ENCODE measurements around the gene MYO5B.

Gene MYO5B

DNA sequence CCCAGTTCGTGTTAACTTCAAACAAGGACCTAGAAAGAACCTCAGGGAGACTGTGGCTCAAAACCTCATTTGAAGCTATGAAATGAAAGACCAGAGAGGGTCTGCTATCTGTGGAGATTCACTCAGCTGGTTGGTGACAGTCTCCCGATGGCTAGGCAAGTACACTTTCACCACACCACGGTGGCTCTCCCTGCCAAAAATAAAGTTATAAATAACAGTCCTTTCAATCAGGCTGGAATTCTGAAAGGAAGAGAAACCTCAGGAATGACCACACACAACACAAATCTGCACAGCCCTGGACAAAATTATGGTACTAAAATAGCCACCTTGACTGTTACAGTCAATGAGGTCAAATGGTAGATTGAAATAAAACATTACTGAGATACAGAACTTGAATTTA is 221.4 kb downstream of the MYO5B start:
- no peak for DNase-seq (ENCODE audit: low read depth in 2 of 2, low spot score in 1 of 2)

GRCh38 chr18:49972535-49972934 is 222.4 kb downstream of the MYO5B start:
- DNase-seq (ENCODE audit: low read depth in 2 of 2, low spot score in 1 of 2) = no peak

DNA sequence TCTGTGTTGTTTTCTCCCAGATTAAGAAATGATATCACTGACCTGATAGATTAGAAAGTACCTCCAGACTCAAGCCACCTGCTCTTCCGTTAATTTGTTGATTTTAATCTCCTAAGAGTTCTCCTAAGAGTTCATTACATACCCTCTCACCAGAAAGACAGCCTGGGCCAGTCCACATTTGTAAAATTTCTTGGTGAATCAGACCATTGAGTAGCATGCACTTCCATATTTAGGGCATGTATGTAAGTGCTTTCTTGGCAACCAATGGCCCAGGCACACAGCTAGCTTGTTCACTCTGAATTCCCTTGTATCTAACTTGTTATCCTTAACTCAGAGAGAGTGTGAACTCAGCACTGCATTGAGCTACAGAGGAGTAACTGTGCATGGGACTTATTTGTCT is 223.5 kb downstream of the MYO5B start:
- DNase-seq (ENCODE audit: low read depth in 2 of 2, low spot score in 1 of 2) = no peak

- no peak for DNase-seq (ENCODE audit: low read depth in 2 of 2, low spot score in 1 of 2)
Observed at GRCh38 chr18:49970319-49970718, 224.6 kb downstream of the MYO5B start.

- DNase-seq (ENCODE audit: low read depth in 2 of 2, low spot score in 1 of 2) = no peak
Observed at GRCh38 chr18:49968644-49969309, 226.2 kb downstream of the MYO5B start.

GRCh38 chr18:49967636-49968313 is 227.2 kb downstream of the MYO5B start:
- no peak for DNase-seq (ENCODE audit: low read depth in 2 of 2, low spot score in 1 of 2)

- DNase-seq (ENCODE audit: low read depth in 2 of 2, low spot score in 1 of 2) = no peak
Observed at GRCh38 chr18:49967171-49967570, 227.8 kb downstream of the MYO5B start.

- no peak for DNase-seq (ENCODE audit: low read depth in 2 of 2, low spot score in 1 of 2)
Observed at GRCh38 chr18:49966090-49966489, 228.9 kb downstream of the MYO5B start.

GRCh38 chr18:49963217-49963616 is 231.7 kb downstream of the MYO5B start:
- no peak for DNase-seq (ENCODE audit: low read depth in 2 of 2, low spot score in 1 of 2)

DNA sequence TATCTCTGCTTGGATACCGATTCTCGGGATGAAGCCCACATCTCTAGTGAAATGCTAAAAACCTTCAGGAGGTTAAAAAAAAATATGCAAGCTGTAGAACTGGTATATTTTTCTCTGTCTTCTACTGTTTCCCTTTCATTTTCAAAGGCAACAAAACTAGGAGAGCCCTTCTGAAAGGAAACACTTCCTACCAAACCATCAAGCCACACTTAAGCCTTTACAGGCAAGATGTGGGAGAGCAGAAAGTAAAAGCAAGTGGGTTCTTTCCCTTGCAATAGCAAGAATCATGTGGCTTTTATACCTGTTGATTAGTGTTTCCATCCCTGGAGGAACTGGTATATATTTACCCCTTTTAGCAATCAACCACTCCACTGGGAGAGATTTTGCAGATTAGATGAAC is 233.7 kb downstream of the MYO5B start:
- no peak for DNase-seq (ENCODE audit: low read depth in 2 of 2, low spot score in 1 of 2)

DNA sequence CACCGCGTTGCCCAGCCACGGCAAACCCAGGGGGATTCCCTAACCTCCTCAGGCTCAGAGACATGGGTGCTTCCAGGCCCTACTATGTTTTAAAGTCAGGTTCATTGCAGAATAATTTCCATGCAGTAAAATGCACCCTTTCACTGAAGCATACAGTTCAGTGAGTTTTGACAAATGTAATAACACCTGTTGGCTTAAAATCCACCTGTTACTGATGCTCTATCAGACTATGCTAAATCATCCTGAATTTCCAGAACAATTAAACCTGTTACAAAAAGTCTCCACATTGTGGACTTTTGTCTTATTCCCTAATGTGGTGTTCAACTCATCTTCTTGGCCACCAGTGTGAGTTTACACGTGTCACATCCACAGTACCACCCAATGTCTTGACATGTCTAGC is 234.6 kb downstream of the MYO5B start:
- no peak for DNase-seq (ENCODE audit: low read depth in 2 of 2, low spot score in 1 of 2)

DNA sequence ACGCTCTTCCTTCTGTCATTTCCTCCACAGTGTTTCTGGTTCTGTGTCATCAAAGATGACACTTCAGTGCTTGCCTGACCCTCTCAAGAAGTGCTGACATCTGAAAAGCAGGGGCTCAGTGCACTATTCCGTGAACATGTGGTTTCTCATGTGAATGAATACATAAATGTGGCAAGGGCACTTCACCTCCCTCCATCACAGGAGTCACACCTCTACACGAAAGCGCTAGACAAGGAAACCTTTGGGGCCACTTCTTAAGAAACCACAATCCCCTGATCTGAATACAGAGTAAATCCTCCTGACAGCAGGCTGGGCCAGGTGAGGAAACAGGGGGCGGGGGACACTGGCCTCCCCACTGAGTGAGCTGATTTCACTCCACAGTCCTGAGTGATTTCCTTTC is 235.8 kb downstream of the MYO5B start:
- DNase-seq (ENCODE audit: low read depth in 2 of 2, low spot score in 1 of 2) = no peak

DNA sequence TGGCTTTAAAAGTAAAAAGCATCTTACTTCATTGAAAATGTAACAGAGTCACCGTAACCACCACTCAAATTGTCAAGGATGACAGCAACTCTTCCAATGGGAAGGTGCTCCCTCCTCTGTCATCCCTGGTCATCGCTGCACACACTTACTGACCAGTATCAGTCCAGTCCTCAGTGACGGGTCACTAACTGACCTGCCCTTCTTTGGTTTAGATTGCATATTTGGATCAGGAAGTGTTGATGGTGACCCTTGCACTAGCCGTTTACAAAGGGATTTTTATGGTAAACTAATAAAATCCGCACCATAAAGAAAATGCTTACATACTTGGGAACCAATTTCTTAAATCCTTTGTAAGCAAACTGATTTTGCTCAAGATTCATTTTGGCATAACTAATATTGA is 239.7 kb downstream of the MYO5B start:
- no peak for DNase-seq (ENCODE audit: low read depth in 2 of 2, low spot score in 1 of 2)

GRCh38 chr18:49953391-49953790 is 241.6 kb downstream of the MYO5B start:
- DNase-seq (ENCODE audit: low read depth in 2 of 2, low spot score in 1 of 2) = no peak

DNA sequence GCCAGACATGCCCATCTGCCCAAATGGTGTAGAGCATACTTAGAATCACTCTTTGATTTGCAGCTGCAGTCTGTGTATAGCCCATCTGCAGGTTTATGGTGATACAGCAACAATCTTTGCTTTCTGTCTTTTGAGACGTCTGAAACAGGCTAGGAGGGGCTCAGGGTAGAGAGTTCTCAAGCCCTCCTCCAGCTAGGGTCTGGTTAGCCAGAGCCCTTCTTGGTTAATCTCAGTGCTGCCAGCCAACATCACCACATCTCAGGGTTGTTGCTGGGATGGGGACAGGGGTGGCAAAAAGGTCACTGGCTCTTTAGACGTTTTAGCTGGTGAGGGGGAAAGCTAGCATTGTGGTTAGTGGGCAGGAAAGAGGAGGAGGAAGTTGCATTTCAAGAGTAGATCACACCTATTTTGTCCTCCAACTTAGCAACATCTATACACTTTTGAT is 245.0 kb downstream of the MYO5B start:
- DNase-seq (ENCODE audit: low read depth in 2 of 2, low spot score in 1 of 2) = no peak

- DNase-seq (ENCODE audit: low read depth in 2 of 2, low spot score in 1 of 2) = no peak
Observed at GRCh38 chr18:49948975-49949374, 246.0 kb downstream of the MYO5B start.

GRCh38 chr18:49944663-49945062 is 250.3 kb downstream of the MYO5B start:
- DNase-seq (ENCODE audit: low read depth in 2 of 2, low spot score in 1 of 2) = no peak

DNA sequence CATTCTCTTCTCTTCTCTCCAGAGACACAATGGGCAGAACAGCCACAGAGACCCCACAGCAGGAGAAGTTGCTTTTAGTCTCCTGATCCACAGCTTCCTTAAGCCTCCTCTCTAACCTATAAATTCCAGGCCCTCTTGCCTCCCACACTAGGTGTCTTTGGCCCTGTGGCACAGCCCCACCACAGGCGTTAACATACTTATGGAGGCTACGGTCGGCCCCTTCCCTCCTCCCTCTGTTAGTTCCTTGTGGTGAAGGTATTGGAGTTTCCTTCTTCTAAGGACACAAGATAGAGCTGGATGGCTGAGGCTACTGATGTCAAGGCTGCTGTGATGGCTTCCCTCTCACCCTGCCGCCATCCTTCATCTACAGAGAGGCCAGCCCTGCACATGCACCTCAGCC is 258.1 kb downstream of the MYO5B start:
- DNase-seq (ENCODE audit: low read depth in 2 of 2, low spot score in 1 of 2) = no peak

- DNase-seq (ENCODE audit: low read depth in 2 of 2, low spot score in 1 of 2) = no peak
Observed at GRCh38 chr18:49935215-49935614, 259.7 kb downstream of the MYO5B start.

DNA sequence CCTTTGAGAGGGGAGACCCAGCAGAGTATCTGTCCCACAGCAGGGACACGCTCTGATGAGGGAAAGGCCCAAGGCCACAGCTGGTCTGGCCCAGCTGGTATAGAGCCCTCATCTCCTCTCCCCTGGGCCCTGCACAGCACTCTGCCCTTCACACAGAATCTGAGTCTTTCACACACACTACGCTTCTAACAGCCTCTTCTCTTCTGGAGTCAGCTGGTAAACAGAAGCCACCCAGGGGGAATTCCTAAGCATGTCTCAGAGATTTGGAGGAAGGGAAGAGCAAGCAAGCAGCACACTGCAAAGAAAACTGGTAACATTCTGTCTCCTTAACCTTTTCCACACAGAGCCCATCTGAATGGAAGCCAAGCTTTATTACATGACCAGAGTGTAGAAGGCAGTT is 260.5 kb downstream of the MYO5B start:
- DNase-seq (ENCODE audit: low read depth in 2 of 2, low spot score in 1 of 2) = no peak

- no peak for DNase-seq (ENCODE audit: low read depth in 2 of 2, low spot score in 1 of 2)
Observed at GRCh38 chr18:49933530-49934128, 261.3 kb downstream of the MYO5B start.

GRCh38 chr18:49931760-49932159 is 263.2 kb downstream of the MYO5B start:
- DNase-seq (ENCODE audit: low read depth in 2 of 2, low spot score in 1 of 2) = no peak

DNA sequence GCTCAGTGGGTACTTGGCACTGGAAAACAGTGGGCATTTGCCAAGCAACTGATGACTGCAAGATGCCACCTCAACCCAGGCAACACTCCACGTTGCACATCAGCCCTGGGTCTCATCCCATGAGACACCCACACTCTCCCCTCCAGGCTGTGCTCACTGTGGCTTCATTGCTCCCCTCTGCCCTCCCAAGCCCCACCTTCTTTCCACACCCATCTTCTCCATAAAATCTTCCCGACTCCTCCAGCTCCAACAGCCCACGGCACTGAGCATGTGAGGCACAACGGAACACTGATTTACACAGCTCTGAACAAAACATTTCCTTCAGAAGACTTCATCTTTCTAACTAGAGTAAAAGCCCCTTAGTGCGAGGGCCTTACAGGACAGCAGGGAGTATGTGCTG is 263.8 kb downstream of the MYO5B start:
- DNase-seq (ENCODE audit: low read depth in 2 of 2, low spot score in 1 of 2) = no peak
